Left ventricle myocardium inferior (tissue), 1 donor: Measurements from ENCODE around the gene FKBP6. TPM values are rescaled to one million over a fixed set of nuclear protein-coding genes. Genes with fewer than 3 reads are reported as not detected.

Experiments used
- DNase-seq: peaks from one replicate; pipeline ENCODE4 v3.0.0-alpha.2; 2020
- H3K27ac ChIP-seq: fragments of 200-600 bp; replicated peaks from 2 replicates; pipeline ENCODE4 v1.8.0; 2021
- H3K27me3 ChIP-seq: fragments of 200-600 bp; 2 replicates; pipeline ENCODE4 v1.8.0; 2021; ENCODE audit warnings: low read depth
- H3K36me3 ChIP-seq: fragments of 200-600 bp; 2 replicates; pipeline ENCODE4 v1.8.0; 2021
- H3K4me1 ChIP-seq: fragments of 200-600 bp; 2 replicates; pipeline ENCODE4 v1.8.0; 2021
- H3K4me3 ChIP-seq: fragments of 200-600 bp; 2 replicates; pipeline ENCODE4 v1.8.0; 2021; ENCODE audit warnings: mild to moderate bottlenecking, moderate library complexity
- H3K9me3 ChIP-seq: fragments of 200-600 bp; replicated peaks from 2 replicates; pipeline ENCODE4 v1.8.0; 2021
- intact Hi-C: fragments of 100-400 bp; cut with micrococcal nuclease; formaldehyde crosslinking; loops from one replicate; pipeline ENCODE4 v1.11.0; 2022
- total RNA-seq: library from RNA; stranded (reverse); fragmentation: NEBNext Ultra II Directional; extraction: Animal tissue kit (Norgen Biotek cat#: 25700); gene quantifications from one replicate; pipeline ENCODE4 v1.2.1, GENCODE V29; 2021
- TF ChIP-seq, protein P1 (sequence below): fragments of 200-600 bp; IDR thresholded peaks from 2 replicates; pipeline ENCODE4 v1.8.0; 2021; ENCODE audit warnings: antibody characterized with exemption, mild to moderate bottlenecking, borderline replicate concordance
- donor health status: DM: no; HTN: yes; CAD: no; lungs with severe emphysema.

Gene FKBP6
- total RNA-seq, 1 donor from 2014 or later: not detected

DNA sequence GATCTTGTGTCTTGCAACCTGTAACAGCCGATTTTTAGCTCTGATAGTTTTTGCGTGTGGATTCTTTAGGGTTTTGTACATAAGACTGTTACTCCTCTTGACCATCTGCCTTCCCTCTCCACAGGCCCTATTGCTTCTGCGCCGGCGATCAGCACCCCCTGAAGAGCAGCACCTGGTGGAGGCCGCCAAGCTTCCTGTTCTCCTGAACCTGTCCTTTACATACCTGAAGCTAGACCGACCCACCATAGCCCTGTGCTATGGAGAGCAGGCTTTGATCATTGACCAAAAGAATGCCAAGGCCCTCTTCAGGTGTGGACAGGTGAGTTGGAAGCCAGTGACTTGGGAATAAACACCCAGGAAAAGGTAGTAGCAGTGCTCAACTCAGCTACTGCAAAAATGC is 12.6 kb downstream of the FKBP6 start:
- Histone ChIP-seq H3K4me1 (no peaks in the 10 kb centered on the region), H3K36me3 (no peaks in the 10 kb centered on the region), H3K4me3 (no peak overlapping the region), H3K9me3 (no peaks in the 10 kb centered on the region), H3K27me3 (peaks cover 28% of the 10 kb centered on the region), H3K27ac (no peak overlapping the region)
- TF ChIP-seq, protein P1, sequence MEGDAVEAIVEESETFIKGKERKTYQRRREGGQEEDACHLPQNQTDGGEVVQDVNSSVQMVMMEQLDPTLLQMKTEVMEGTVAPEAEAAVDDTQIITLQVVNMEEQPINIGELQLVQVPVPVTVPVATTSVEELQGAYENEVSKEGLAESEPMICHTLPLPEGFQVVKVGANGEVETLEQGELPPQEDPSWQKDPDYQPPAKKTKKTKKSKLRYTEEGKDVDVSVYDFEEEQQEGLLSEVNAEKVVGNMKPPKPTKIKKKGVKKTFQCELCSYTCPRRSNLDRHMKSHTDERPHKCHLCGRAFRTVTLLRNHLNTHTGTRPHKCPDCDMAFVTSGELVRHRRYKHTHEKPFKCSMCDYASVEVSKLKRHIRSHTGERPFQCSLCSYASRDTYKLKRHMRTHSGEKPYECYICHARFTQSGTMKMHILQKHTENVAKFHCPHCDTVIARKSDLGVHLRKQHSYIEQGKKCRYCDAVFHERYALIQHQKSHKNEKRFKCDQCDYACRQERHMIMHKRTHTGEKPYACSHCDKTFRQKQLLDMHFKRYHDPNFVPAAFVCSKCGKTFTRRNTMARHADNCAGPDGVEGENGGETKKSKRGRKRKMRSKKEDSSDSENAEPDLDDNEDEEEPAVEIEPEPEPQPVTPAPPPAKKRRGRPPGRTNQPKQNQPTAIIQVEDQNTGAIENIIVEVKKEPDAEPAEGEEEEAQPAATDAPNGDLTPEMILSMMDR: no peak
- intact Hi-C loops: no loop called here
- DNase-seq: no peak

DNA sequence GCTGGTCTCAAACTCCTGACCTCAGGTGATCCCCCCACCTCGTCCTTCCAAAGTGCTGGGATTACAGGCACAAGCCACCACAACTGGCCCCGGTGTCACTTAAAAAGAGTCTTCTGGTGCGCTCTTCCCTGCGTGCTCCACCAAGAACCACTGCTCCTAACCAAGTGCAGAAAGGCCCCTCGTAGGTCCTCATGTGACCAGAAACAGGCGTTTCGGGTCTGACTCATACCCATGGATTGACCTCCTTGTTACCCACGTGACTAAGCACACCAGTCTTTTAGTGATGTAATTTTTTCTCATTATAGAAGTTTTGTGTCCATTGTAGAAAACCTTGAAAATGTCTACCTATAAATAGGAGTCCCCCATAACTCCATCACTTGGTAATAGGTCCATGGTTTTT is 13.9 kb downstream of the FKBP6 start:
- no peaks in the 10 kb centered on the region for H3K36me3 ChIP-seq
- peaks cover 32% of the 10 kb centered on the region for H3K27me3 ChIP-seq
- TF ChIP-seq, protein P1: no peak

DNA sequence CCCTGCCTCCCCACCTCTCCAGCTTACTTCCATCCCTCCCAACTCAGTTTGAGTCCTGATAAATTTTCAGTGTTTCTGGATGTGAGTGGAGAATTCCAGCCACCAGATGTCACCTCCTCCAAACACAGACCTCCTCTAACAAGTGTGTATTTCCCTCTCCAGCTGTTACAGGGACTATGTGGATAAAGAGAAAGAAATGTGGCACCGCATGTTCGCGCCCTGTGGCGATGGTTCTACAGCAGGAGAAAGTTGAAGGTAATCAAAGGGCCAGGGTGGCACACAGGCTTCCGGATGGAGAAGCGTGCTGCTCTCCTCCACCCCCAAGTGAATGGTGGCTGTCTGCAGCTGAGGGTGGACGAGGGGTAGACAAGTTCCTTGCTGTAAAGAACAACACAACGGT is 14.7 kb downstream of the FKBP6 start:
- TF ChIP-seq, protein P1: peak; percentile 66
- Histone ChIP-seq H3K4me1 (no peaks in the 10 kb centered on the region), H3K4me3 (peak overlapping the region; percentile 33), H3K27me3 (peaks cover 32% of the 10 kb centered on the region), H3K36me3 (no peaks in the 10 kb centered on the region), H3K27ac (no peak overlapping the region), H3K9me3 (no peaks in the 10 kb centered on the region)
- no peak for DNase-seq
- intact Hi-C loops: no loop called here

More for the DNA sequence above, 13.9 kb downstream of the FKBP6 start:
- no peak overlapping the region for H3K4me3 ChIP-seq
- intact Hi-C loops: no loop called here
- H3K27ac ChIP-seq: no peak overlapping the region
- DNase-seq: no peak
- no peaks in the 10 kb centered on the region for H3K9me3 ChIP-seq
- no peaks in the 10 kb centered on the region for H3K4me1 ChIP-seq

DNA sequence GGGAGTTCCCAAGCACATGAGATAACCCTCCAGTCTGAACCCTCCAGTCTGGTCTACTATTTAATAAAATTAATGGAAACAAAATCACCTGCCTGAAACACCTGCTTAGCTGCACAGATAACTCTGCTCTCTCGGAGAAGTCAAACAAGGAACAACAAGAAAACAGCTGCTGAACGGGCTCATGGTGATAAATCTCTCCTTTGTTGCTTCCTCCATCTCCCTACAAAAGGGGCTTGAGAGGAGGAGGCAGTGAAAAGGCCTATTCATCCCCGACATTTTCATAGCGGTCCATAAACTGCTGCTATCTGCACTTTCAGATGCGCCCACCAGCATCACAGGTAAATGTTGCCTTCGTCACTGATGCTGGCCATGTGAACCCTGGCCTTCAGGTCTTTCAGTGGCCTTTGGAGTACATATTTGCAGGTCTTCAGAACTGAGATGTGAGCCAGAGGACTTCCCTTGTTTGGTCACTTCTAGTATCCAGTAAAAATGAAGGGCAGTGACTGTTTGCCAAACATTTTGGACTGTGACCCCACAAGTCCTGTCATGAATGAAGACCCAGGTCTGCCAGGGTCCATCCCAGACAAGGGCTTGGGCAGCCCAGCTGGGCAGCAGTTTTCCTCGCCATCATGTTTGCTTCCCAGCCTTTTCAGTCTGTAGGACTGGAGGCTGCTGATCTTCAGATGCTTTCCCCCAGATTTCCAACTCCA is 15.9 kb downstream of the FKBP6 start:
- Histone ChIP-seq H3K27me3 (peaks cover 32% of the 10 kb centered on the region), H3K9me3 (no peaks in the 10 kb centered on the region), H3K4me3 (no peak overlapping the region), H3K36me3 (no peaks in the 10 kb centered on the region), H3K27ac (no peak overlapping the region), H3K4me1 (no peaks in the 10 kb centered on the region)
- no peak for DNase-seq
- intact Hi-C loops: no loop called here
- TF ChIP-seq, protein P1: no peak

DNA sequence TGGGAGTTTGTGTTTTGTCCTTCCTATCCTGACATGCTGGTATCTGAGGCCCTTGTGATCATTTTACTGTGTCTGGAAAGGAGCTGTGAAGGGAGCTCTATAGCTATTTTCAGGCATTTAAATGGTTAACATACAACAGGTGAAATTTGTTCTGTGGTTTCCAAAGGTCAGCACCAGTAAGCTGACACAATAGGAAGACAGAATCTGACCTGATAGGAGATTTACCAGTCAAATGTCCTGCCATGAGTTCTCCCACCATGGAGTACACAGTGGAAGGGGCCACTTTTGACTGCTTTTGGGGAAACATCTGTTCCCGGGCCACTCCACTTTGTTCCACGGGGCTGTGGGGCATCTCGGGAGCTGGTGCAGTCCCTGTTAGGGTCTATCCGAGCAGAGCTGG is 17.6 kb downstream of the FKBP6 start:
- DNase-seq: no peak
- Histone ChIP-seq H3K36me3 (no peaks in the 10 kb centered on the region), H3K27me3 (peaks cover 27% of the 10 kb centered on the region), H3K27ac (no peak overlapping the region), H3K4me3 (no peak overlapping the region), H3K4me1 (peaks cover 2% of the 10 kb centered on the region), H3K9me3 (no peaks in the 10 kb centered on the region)
- intact Hi-C loops: no loop called here
- TF ChIP-seq, protein P1: no peak
